IMR-90 (cell line): ENCODE data around the gene ZMIZ1. TPM values are rescaled to one million over a fixed set of nuclear protein-coding genes. Genes with fewer than 3 reads are reported as not detected.

Experiments
- ATAC-seq: fragments of 200-7000 bp; cut with Tn5 transposase; 2 replicates; pipeline ENCODE4 v1.9.1; 2020; ENCODE audit warnings: low read depth, mild to moderate bottlenecking, moderate library complexity
- BruUV-seq: library from RNA; stranded (reverse); fragments of 400-500 nt; replicated peaks from 2 replicates; lab custom pipeline; 2021; lab: Mats Ljungman, UMichigan
- CTCF ChIA-PET: fragments of 300-600 bp; formaldehyde crosslinking; extraction: SDS; loops from one replicate; lab custom pipeline; 2021; ENCODE audit warnings: antibody characterized with exemption; lab: Yijun Ruan, JAX
- POLR2A ChIA-PET: fragments of 300-600 bp; sonication (Branson Sonifier 250); formaldehyde crosslinking; loops from one replicate; lab custom pipeline; 2022; ENCODE audit warnings: antibody characterized with exemption; ENCODE audit not compliant: unreplicated experiment; lab: Charles Lee
- DNase-seq: peaks from one replicate; pipeline ENCODE4 v3.0.0; 2013
- H2AFZ ChIP-seq: replicated peaks from 2 replicates; pipeline ENCODE3; 2013; ENCODE audit warnings: low read length, mild to moderate bottlenecking; ENCODE audit not compliant: poor library complexity
- H2AK5ac ChIP-seq: 2 replicates; pipeline ENCODE4 v1.6.1; 2013; ENCODE audit warnings: low read depth, low read length, inconsistent platforms
- H2AK9ac ChIP-seq: replicated peaks from 2 replicates; pipeline ENCODE3; 2013; ENCODE audit warnings: mild to moderate bottlenecking, low read depth, low read length, moderate library complexity; ENCODE audit not compliant: poor library complexity
- H2BK120ac ChIP-seq: 2 replicates; pipeline ENCODE4 v1.6.1; 2013; ENCODE audit warnings: low read depth, low read length, inconsistent platforms
- H2BK15ac ChIP-seq: 3 replicates; pipeline ENCODE4 v1.6.1; 2013; ENCODE audit warnings: low read depth, low read length, inconsistent platforms
- H2BK20ac ChIP-seq: 2 replicates; pipeline ENCODE4 v1.6.1; 2013; ENCODE audit warnings: low read depth, mild to moderate bottlenecking, inconsistent platforms, low read length, moderate library complexity
- H2BK5ac ChIP-seq: 2 replicates; pipeline ENCODE4 v1.6.1; 2013; ENCODE audit warnings: mild to moderate bottlenecking, low read depth, low read length, inconsistent platforms; ENCODE audit not compliant: poor library complexity, severe bottlenecking
- H3K14ac ChIP-seq: replicated peaks from 2 replicates; pipeline ENCODE4 v1.6.1; 2013; ENCODE audit warnings: low read depth, low read length, inconsistent platforms
- H3K18ac ChIP-seq: 2 replicates; pipeline ENCODE4 v1.6.1; 2013; ENCODE audit warnings: low read depth, low read length, control low read depth
- H3K23ac ChIP-seq: 2 replicates; pipeline ENCODE4 v1.6.1; 2013; ENCODE audit warnings: low read depth, low read length, inconsistent platforms
- H3K27ac ChIP-seq: 2 replicates; pipeline ENCODE4 v1.5.1; 2013; ENCODE audit warnings: mild to moderate bottlenecking, control low read depth, low read length; ENCODE audit not compliant: insufficient read depth
- H3K27me3 ChIP-seq: 2 replicates; pipeline ENCODE4 v1.6.1; 2013; ENCODE audit warnings: low read length; ENCODE audit not compliant: control insufficient read depth, insufficient read depth
- H3K36me3 ChIP-seq: 2 replicates; pipeline ENCODE4 v1.6.1; 2013; ENCODE audit warnings: low read length, mixed read lengths; ENCODE audit not compliant: control insufficient read depth, insufficient read depth
- H3K4ac ChIP-seq: 2 replicates; pipeline ENCODE4 v1.6.1; 2013; ENCODE audit warnings: low read depth, low read length, inconsistent platforms
- H3K4me1 ChIP-seq: 2 replicates; pipeline ENCODE4 v1.6.1; 2013; ENCODE audit warnings: low read length, mixed read lengths; ENCODE audit not compliant: control insufficient read depth, insufficient read depth
- H3K4me2 ChIP-seq: 2 replicates; pipeline ENCODE4 v1.6.1; 2013; ENCODE audit warnings: low read depth, mild to moderate bottlenecking, control low read depth, low read length, moderate library complexity
- H3K4me3 ChIP-seq: 2 replicates; pipeline ENCODE4 v1.5.1; 2013; ENCODE audit warnings: low read depth, mild to moderate bottlenecking, control low read depth, low read length, moderate library complexity; ENCODE audit not compliant: insufficient read depth
- H3K56ac ChIP-seq: 2 replicates; pipeline ENCODE4 v1.6.1; 2013; ENCODE audit warnings: low read length, inconsistent platforms; ENCODE audit not compliant: insufficient read depth; ENCODE audit errors: extremely low read depth
- H3K79me1 ChIP-seq, 2 experiments: 2 replicates each; pipeline ENCODE4 v1.6.1; 2013; ENCODE audit warnings: low read length in 2 of 2, inconsistent platforms in 1 of 2, low read depth in 1 of 2
- H3K9ac ChIP-seq: 2 replicates; pipeline ENCODE4 v1.6.1; 2013; ENCODE audit warnings: low read depth, low read length, control low read depth
- H3K9me1 ChIP-seq: 2 replicates; pipeline ENCODE4 v1.6.1; 2013; ENCODE audit warnings: low read length, inconsistent platforms; ENCODE audit not compliant: insufficient read depth
- H3K9me3 ChIP-seq: 2 replicates; pipeline ENCODE4 v1.6.1; 2013; ENCODE audit warnings: low read length; ENCODE audit not compliant: control insufficient read depth, insufficient read depth
- H4K20me1 ChIP-seq: 2 replicates; pipeline ENCODE4 v1.6.1; 2013; ENCODE audit warnings: low read length, inconsistent platforms; ENCODE audit not compliant: insufficient read depth
- H4K5ac ChIP-seq: 2 replicates; pipeline ENCODE4 v1.6.1; 2013; ENCODE audit warnings: mild to moderate bottlenecking, low read depth, low read length, control low read depth
- H4K8ac ChIP-seq, 2 experiments: 2 replicates each; pipeline ENCODE4 v1.6.1; 2013; ENCODE audit warnings: low read depth in 2 of 2, low read length in 2 of 2, control low read depth in 1 of 2, inconsistent platforms in 1 of 2
- H4K91ac ChIP-seq: 2 replicates; pipeline ENCODE4 v1.6.1; 2013; ENCODE audit warnings: low read depth, low read length, inconsistent platforms; ENCODE audit not compliant: insufficient read depth
- CTCF ChIP-seq: conservative IDR thresholded peaks from 2 replicates; pipeline ENCODE4 v1.5.1; 2012; ENCODE audit warnings: mild to moderate bottlenecking, low read depth, low read length, improper control_type of control experiment
- MAZ ChIP-seq: IDR thresholded peaks from 2 replicates; pipeline ENCODE4 v1.6.1; 2012; ENCODE audit warnings: low read depth, mild to moderate bottlenecking, low read length, improper control_type of control experiment, moderate library complexity, borderline replicate concordance
- MXI1 ChIP-seq: IDR thresholded peaks from 2 replicates; pipeline ENCODE4 v1.6.1; 2012; ENCODE audit warnings: low read depth, mild to moderate bottlenecking, low read length, moderate library complexity, borderline replicate concordance
- RAD21 ChIP-seq: IDR thresholded peaks from 2 replicates; pipeline ENCODE4 v1.6.1; 2012; ENCODE audit warnings: low read length, improper control_type of control experiment
- SMC3 ChIP-seq: fragments of 150-350 bp; IDR thresholded peaks from 2 replicates; pipeline ENCODE4 v1.6.1; 2016; ENCODE audit warnings: low read depth, mild to moderate bottlenecking, antibody characterized with exemption, low read length, moderate library complexity
- WGBS, 2 experiments: methylation state at CpG; one replicate each; pipeline versions ENCODE4 v1.1.5 to v1.1.7; 2013; ENCODE audit warnings: missing lambda C conversion rate in 2 of 2; ENCODE audit not compliant: insufficient read length in 1 of 2; ENCODE audit errors: extremely low coverage in 2 of 2; 5-methylcytosine and 5-hydroxymethylcytosine counted together
- dilution Hi-C: fragments of 300-500 bp; cut with HindIII; formaldehyde crosslinking; loops from one replicate; pipeline ENCODE4 v1.14.3; 2018; ENCODE audit warnings: low sequenced_read_pairs; ENCODE audit not compliant: unreplicated experiment
- in situ Hi-C: fragments of 300-500 bp; cut with MboI; formaldehyde crosslinking; loops from 3 replicates; pipeline ENCODE4 v1.14.3; 2019; ENCODE audit warnings: low sequenced_read_pairs, inconsistent platforms, mixed read lengths
- intact Hi-C: fragments of 100-400 bp; cut with micrococcal nuclease; formaldehyde crosslinking; loops from 2 replicates; pipeline ENCODE4 v1.10.0; 2022
- polyA plus RNA-seq, 3 experiments: library from polyadenylated mRNA; depleted of rRNA; stranded (reverse); fragments of >200 nt; gene quantifications; 2 replicates each; pipeline ENCODE4 v1.2.3, GENCODE V29; 2012; ENCODE audit warnings: low replicate concordance in 1 of 3
- total RNA-seq: library from RNA; depleted of rRNA; stranded (reverse); fragments of >200 nt; gene quantifications from 2 replicates; pipeline ENCODE4 v1.2.3, GENCODE V29; 2012

The ZMIZ1 gene
- total and polyA plus RNA-seq, 2 of the 4 experiments (the other 2 are of a cell fraction): 6.6 to 48.7 TPM

- Histone ChIP-seq H3K56ac (no peak overlapping the region), H3K4ac (no peak overlapping the region), H3K23ac (no peak overlapping the region), H3K9me1 (no peaks in the 10 kb centered on the region), H2AFZ (no peak overlapping the region), H3K18ac (no peak overlapping the region), H4K5ac (no peak overlapping the region), H3K36me3 (no peaks in the 10 kb centered on the region), H2AK5ac (no peak overlapping the region), H3K14ac (no peak overlapping the region), H3K9ac (no peak overlapping the region), H2AK9ac (no peak overlapping the region), H2BK15ac (no peak overlapping the region), H2BK20ac (no peak overlapping the region), H4K91ac (no peak overlapping the region), H3K27me3 (peaks cover 18% of the 10 kb centered on the region), H3K4me3 (no peak overlapping the region), H2BK5ac (no peak overlapping the region), H4K8ac (no peak overlapping the region), H4K20me1 (no peaks in the 10 kb centered on the region), H3K4me1 (no peaks in the 10 kb centered on the region), H3K79me1 (no peaks in the 10 kb centered on the region), H3K4me2 (no peak overlapping the region), H2BK120ac (no peak overlapping the region), H3K27ac (no peak overlapping the region), H3K9me3 (no peaks in the 10 kb centered on the region)
- DNase-seq (no peak), ATAC-seq (no peak)
- dilution Hi-C loops: no loop called here
- intact Hi-C loops: loop anchor here (10.0 kb wide), 1 partner anchor 505 kb away; no protein-coding TSS in a partner anchor
- WGBS, 2 experiments: 85% methylated on average over 4 of the region's 11 CpGs; no CpG with 5 or more reads in 1 of the 2 experiments
- in situ Hi-C loops: no loop called here
- CTCF ChIA-PET: no interaction called here
- TF ChIP-seq MAZ (no peak), RAD21 (no peak), SMC3 (no peak), MXI1 (no peak), CTCF (no peak)
- POLR2A ChIA-PET: no interaction called here
- BruUV-seq: no TSS peak
These were observed 8.8 kb upstream of the ZMIZ1 start for GRCh38 chr10:79059859-79060379.
